Neural progenitor cell (in vitro differentiated cells): ENCODE data around the gene STK32B.
"Not testable (repeated sequence)": the region's sequence is repeated elsewhere in the genome, so short reads cannot be mapped to it uniquely, and the experiment has no call there.

Experiments used
- EZH2 ChIP-seq: fragments of 200-600 bp; sonication (generic); IDR thresholded peaks from 2 replicates; pipeline ENCODE4 v1.6.1; 2017; ENCODE audit warnings: antibody characterized with exemption, mild to moderate bottlenecking, moderate library complexity
- EZH2phosphoT487 ChIP-seq: fragments of 200-600 bp; sonication (generic); IDR thresholded peaks from 2 replicates; pipeline ENCODE4 v1.6.1; 2017; ENCODE audit warnings: antibody characterized with exemption
- TF ChIP-seq, protein P1 (sequence below): fragments of 200-600 bp; sonication (generic); IDR thresholded peaks from 2 replicates; pipeline ENCODE4 v1.5.1; 2017; ENCODE audit warnings: antibody characterized with exemption, mild to moderate bottlenecking

DNA sequence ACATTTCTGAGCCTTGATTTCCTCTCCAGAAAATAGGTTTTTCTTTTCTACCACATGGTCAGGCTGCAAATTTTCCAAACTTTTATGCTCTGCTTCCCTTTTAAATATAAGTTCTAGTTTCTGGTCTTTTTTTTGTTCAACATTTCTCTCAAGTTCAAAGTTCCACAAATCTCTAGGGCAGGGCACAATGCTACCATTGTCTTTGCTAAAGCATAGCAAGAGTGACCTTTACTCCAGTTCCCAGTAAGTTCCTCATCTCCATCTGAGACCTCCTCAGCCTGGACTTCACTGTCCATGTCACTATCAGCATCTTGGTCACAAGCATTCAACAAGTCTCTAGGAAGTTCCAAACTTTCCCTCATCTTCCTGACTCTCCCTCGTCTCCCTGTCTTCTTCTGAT is 228.8 kb downstream of the STK32B start:
- TF ChIP-seq, protein P1, sequence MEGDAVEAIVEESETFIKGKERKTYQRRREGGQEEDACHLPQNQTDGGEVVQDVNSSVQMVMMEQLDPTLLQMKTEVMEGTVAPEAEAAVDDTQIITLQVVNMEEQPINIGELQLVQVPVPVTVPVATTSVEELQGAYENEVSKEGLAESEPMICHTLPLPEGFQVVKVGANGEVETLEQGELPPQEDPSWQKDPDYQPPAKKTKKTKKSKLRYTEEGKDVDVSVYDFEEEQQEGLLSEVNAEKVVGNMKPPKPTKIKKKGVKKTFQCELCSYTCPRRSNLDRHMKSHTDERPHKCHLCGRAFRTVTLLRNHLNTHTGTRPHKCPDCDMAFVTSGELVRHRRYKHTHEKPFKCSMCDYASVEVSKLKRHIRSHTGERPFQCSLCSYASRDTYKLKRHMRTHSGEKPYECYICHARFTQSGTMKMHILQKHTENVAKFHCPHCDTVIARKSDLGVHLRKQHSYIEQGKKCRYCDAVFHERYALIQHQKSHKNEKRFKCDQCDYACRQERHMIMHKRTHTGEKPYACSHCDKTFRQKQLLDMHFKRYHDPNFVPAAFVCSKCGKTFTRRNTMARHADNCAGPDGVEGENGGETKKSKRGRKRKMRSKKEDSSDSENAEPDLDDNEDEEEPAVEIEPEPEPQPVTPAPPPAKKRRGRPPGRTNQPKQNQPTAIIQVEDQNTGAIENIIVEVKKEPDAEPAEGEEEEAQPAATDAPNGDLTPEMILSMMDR: not testable (repeated sequence)
- TF ChIP-seq EZH2, EZH2phosphoT487: not testable (repeated sequence)
